GM19324 (cell line): ENCODE results near the gene L3MBTL4.

Experiments used
- ATAC-seq: cut with Tn5 transposase; IDR thresholded peaks from one replicate; pipeline ENCODE4 v1.9.1; 2021; ENCODE audit warnings: mild to moderate bottlenecking, moderate library complexity; ENCODE audit not compliant: unreplicated experiment, low FRiP score

The L3MBTL4 gene

GRCh38 chr18:5974696-5975095 lies 440.0 kb downstream of the L3MBTL4 start:
- no peak for ATAC-seq

GRCh38 chr18:5973099-5973498 lies 441.6 kb downstream of the L3MBTL4 start:
- no peak for ATAC-seq

DNA sequence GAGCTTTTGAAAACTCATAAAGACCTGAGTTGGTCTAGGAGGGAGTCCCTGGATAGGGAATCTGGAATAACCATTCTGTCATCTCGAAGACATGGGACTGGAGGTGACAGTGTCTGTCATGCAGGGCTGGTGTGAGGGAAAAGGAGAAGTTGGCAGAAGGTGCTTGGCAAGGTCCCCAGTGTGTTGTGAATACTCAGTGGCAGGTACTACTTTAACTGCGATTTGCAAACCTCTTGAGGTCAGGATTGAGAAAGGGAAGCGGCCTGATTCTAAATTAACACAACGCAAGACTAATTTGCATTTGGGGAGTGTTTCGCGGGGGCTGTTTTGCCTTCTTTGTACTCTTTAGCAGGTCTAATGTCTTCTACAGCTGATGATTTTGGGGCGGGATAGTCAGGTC lies 442.4 kb downstream of the L3MBTL4 start:
- ATAC-seq: peak; percentile 70

DNA sequence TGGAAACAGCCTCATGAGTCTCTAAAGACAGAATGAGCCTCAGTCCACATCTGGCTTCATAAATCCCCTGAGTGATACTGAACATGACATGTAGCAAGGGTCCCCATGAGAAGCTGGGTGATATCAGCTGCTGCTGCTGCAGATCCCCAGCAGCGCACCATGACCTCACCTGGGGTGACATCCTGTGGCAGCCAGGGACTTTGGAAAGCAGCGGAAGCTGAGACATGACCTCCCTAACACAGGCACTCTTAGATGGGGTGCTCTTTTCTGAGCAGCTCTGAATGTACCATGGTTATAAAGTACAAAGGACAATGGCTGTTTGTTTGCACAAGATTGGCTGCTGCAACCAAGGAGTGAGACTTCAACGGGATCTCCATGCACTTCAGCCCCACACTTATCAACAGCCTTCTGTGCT lies 444.7 kb downstream of the L3MBTL4 start:
- ATAC-seq: no peak

- ATAC-seq: no peak
Observed at GRCh38 chr18:5969355-5969988, 445.2 kb downstream of the L3MBTL4 start.

DNA sequence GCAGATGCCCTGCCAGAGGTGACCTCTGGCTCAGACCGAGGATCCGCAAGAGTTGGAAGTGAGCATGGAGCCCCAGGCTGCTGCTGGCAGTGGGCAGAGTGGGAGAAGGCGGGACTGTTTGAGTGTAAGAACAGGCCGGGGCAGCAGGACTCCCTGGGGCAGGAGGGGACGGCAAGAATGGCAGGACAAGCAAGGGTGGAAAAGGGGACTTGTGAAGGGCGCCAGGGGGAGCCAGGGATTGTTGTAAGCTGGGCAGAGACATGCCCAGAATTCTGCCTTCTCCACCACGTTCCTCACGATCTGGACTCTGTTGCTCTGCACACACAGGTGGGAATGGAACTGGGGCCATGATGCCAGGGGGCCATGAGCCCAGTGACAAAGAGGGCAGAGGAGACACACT lies 447.0 kb downstream of the L3MBTL4 start:
- no peak for ATAC-seq

- no peak for ATAC-seq
Observed at GRCh38 chr18:5967007-5967406, 447.7 kb downstream of the L3MBTL4 start.

DNA sequence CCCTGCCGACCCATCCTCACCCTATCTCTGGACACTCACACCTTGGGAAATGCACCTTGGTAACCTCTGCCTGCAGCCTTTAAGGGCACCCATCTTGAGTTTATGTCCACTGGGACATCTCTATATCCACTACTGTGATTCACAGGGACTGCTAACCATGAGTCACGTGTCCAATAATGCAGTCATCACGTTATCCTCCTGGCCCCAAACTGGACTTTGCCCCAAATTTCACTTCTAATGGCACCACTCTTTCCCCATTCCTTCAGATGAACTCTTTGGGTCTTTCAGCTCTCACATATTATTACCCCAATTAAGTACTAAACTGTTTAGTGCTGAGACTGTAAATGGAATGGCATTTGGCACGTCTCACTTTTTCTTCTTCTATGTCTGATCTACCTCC lies 448.2 kb downstream of the L3MBTL4 start:
- no peak for ATAC-seq

GRCh38 chr18:5964996-5965395 lies 449.7 kb downstream of the L3MBTL4 start:
- ATAC-seq: no peak

- ATAC-seq: no peak
Observed at GRCh38 chr18:5964596-5964995, 450.1 kb downstream of the L3MBTL4 start.

DNA sequence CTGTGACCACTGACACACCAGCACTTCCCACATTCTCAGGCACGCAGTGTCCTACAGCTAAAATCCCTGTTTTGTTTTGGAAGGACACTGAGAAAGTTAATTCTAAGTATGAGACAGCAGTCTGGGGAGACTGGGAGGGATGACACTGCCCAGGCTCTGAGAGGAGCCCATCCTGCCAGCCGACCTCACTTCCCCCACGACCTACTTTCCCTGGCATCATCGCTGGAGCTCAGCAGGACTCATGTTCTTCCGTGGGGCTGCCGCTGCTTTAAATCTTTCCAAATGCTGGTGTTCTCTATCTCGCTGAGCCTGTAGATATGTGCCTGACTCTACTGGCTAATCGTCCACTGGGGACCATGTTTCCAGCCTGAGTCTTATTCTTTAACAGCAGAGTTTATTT lies 450.6 kb downstream of the L3MBTL4 start:
- no peak for ATAC-seq

DNA sequence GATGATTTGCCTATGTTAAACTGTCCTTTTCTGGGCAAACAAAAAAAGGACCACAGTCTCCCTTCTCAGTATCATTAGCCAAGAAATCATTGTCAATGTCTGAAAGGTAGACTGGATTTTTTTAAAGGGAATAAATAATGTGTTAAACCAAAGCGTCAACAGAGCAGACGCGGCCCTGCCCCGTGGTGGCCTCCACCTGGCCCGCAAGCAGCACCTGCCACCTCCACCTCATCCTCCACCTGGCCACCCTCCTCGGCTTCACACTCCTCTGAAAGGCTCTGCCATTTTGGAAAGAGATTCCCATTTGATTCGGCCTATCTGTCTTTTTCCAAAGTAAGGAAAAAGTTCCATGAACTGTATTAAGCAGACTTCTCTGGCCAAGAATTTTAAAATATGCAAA lies 451.4 kb downstream of the L3MBTL4 start:
- ATAC-seq: no peak

- ATAC-seq: no peak
Observed at GRCh38 chr18:5962362-5962761, 452.3 kb downstream of the L3MBTL4 start.

DNA sequence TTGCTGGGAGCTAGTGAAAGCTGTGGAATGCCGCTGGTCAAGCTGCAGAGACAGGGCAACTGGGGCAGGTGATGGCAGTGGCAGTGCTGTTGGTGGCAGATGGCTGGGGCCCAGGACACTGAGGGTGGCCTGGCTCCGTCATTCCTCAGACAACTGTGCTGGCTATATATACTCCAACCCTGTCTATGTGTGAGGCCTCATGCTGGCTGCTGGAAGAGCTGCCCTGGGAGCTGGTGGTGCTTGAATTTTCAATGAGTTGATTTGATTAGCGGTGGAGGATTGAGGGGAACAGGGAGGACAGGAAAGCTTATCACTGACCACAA lies 452.9 kb downstream of the L3MBTL4 start:
- no peak for ATAC-seq

DNA sequence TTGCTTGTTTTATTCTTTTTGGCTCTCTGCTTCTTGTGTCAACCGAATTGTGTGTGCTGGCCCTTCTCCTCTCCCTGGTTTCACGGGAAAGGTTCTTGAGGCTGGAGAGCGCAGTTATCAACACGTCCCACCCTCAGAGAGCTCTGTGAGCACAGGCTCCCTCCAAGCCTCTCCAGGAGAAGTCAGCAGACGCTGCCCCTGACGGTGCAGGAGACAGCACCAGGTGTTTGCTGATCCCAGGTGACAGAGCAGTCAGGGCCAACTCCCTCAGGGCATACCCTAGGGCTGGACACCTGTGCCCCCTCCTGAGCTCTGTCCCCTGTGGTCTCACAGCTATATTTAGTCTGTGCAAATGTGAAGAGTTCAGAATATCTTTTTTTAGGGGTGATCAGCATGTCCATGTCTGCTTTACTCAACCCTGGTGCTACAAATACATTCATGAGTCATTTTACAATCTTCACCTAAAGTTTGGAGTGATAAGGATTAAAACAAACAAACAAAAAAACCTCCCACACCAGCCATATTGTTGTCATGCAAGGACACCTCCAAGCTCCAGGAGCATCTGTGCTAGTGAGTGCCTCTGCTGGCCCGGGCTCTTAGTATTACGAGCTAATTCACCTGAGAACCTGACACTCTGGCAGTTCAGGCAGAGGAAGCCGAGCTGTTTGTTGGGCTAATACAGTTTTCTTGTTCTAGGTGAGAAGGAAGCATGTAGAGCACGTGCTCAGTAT lies 453.4 kb downstream of the L3MBTL4 start:
- ATAC-seq: no peak

- ATAC-seq: no peak
Observed at GRCh38 chr18:5958822-5959221, 455.9 kb downstream of the L3MBTL4 start.

GRCh38 chr18:5955861-5956260 lies 458.9 kb downstream of the L3MBTL4 start:
- no peak for ATAC-seq

DNA sequence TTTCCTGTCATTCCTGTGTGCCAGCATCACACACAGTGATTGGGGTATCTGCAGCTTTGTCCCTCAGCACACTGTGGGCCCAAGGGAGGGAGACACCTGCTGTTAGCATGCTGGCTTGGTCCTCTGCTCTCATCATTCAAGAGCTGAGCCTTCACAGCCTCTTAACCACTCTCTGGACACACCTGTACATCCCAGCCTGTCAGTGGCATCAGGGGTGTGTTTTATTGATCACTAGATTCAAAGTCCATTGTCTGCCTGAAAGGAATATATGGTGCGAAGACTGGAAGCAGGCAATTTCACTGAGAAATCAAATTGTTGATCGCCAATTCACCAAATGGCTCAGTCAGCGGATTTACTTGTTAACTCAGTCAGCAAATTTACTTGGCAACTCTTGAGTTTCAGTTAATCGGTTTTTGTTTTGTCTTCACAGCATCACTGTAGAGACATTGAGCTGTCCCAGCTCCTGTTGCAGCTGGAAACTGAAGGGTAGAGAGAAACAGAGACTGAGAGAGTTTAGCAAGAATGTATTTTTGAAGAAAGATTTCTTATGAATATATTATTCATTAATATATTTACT lies 463.1 kb downstream of the L3MBTL4 start:
- no peak for ATAC-seq

GRCh38 chr18:5948781-5949180 lies 465.9 kb downstream of the L3MBTL4 start:
- no peak for ATAC-seq

- ATAC-seq: no peak
Observed at GRCh38 chr18:5948237-5948636, 466.5 kb downstream of the L3MBTL4 start.

DNA sequence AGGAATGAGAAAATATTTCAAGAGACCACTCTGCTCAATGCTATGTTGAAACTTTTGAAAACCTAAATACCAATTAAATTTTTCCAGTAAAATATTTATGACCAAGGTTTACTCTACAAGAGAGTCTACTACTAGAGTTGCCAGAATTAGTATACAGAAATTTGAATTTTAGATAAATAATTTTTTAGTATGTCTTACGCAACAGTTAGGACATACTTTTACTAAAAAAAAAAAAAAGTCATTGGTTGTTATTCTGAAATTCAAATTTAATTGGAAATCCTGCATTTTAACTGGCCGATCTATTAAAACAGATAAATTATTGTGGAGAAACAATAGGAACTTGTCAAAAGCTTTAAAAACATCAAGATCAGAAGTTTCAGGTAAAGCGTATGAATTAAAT lies 470.3 kb downstream of the L3MBTL4 start:
- no peak for ATAC-seq

- ATAC-seq: no peak
Observed at GRCh38 chr18:5943514-5943913, 471.2 kb downstream of the L3MBTL4 start.
